HG02623 (cell line): ENCODE measurements around the gene GSTO1.
"Not testable (repeated sequence)": the region's sequence is repeated elsewhere in the genome, so short reads cannot be mapped to it uniquely, and the experiment has no call there.

Experiments used
- ATAC-seq: cut with Tn5 transposase; IDR thresholded peaks from one replicate; pipeline ENCODE4 v1.9.1; 2021; ENCODE audit warnings: moderate library complexity; ENCODE audit not compliant: unreplicated experiment

Gene GSTO1

DNA sequence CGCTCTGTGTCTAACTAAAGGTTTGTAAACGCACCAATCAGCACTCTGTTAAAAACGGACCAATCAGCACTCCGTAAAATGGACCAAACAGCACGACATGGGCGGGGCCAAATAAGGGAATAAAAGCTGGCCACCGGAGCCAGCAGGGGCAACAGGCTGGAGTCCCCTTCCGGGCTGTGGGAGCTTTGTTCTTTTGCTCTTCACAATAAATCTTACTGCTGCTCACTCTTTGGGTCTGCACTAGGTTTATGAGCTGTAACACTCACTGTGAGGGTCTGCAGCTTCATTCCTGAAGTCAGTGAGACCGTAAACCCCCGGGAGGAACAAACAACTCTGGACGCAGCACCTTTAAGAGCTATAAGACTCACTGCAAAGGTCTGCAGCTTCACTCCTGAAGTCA, 5.8 kb upstream of the GSTO1 start:
- not testable (repeated sequence) for ATAC-seq

DNA sequence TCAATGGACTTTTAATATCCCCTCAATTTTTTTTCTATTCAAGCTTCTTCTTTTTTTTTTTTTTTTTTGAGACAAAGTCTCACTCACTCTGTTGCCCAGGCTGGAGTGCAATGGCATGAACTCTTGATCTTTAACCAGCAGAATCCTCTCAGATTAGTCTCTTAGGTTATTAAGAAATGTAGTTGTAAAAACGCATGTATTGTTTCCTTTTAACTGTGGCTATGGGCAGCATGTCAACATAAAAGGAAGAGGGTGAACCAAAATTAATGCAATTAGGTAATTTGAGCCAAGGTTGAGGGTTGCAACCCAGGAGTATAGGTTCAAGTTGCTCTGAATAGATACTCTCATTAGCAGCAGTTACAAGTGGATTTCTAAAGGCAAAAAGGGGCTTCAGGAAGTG, 4.3 kb upstream of the GSTO1 start:
- ATAC-seq, result no peak

DNA sequence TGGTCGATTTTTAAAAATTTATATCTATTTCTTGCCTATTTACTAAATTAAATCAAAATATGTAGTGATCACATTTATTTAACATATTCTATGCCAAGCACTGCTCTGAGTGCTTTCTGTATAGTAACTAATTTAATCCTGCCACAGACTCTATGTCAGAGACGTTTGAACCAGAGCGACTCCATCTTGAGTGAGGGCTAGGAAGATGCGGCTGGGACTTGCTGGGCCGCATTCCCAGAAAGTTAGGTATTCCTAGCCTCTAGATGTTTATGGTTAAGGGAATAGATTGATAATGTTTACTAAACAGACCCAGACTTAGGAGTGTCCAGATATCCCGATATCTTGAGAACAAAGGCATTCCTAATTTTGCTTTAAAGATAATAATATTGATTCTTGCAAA, 3.2 kb upstream of the GSTO1 start:
- no peak for ATAC-seq

DNA sequence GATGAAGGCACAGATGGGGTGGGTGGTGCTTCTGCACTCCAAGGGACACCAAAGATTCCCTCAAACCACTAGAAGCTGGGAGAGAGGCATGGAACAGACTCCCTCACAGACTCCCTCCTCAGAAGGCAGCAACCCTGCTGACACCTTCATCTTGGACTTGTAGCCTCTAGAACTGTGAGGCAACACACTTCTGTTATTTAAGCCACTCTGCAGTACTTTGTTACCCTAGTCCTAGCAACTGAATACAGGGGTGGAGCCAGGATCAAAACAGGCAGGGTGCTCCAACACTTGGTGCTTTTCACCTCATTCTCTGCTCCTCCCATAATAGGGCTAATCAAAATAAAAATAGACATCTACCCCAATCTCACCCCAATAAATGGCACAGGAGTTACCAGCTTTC, 2.3 kb upstream of the GSTO1 start:
- ATAC-seq, result no peak

DNA sequence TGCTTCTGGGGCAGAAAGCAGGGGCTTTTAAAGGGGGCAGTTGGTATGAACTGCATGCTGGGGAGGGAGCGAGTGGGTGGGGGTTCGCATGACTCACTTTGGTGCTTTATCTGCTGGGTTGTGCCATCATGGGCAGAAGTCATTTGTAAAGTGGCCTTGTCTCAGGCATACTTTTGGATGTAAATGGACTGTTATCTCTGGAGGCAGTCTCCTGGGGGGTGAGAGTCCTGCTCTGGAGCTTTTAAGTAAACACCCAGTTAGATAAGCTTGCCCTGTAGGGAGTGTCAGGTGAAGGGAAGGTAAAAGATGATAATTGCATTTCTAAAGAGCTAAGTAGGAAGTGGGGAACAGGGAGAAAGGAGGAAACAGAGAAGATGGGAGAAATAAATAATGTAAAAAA, 1.6 kb upstream of the GSTO1 start:
- no peak for ATAC-seq

DNA sequence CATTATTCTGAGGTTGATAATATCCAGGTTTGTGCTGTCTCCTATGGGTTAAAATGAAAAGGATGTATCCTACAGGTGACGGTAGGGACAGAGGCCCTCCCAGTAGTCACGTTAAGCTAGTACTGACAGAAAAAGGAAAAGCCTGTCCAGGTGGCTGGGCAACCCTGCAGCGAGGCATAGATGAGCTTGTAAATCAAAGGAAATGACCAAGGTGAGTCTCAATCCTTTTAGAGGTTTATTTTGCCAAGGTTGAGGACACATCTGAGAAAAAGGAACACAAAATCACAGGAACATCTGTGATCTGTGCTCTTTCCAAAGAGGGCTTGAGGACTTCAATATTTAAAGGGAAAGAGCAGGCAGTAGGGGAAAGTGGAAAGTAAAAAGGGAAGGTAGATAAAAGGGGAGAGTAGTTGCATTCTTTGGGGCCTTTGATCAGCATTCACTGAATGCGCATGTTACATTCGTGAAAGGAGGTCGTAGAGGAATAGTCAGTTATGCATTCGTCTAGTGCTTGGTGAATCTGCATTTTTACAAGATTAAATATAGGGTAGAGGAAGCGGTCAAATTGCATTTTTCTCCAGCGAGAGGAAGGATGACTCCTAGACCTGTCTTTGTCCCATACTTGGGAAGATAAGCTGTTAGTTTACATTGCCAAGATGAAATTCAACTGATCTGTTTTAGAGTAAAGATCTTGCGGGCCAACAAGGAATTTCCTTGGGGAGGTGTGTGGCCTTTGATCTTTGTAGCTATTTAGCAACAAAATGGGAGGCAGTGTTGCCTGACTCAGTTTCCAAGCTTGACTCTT, 884 bp upstream of the GSTO1 start:
- no peak for ATAC-seq

DNA sequence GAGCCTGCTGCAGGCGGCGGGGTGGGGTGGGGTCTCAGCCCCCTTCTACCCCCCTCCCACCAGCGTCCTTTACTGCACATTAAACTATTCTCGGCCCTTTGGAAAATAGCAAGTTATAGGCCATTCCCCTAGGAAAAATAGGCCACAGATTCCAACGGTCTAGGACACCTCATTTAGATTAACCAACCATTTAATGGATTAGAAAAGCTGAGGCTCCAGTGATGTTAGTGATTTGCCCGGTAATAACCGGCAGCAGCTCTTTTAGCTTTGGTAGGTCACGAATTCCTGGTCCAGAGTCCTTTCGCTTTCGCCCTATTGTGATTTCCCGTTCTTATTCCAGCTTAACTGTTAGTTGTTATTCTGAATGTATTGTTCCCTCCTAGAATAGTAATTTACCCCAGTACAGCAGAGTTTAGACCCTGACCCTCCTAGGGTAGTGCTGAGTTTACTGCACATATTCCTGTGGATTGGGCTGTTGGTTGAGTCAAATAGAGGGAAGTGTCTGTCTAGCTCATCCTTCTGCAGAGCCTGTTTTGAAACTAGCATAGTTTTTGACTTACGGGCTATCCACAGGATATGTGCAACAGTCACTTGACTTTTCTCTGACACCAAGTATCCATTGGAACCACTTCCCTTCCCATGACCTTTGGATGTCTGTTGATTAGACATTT, 754 bp downstream of the GSTO1 start:
- ATAC-seq, result no peak

DNA sequence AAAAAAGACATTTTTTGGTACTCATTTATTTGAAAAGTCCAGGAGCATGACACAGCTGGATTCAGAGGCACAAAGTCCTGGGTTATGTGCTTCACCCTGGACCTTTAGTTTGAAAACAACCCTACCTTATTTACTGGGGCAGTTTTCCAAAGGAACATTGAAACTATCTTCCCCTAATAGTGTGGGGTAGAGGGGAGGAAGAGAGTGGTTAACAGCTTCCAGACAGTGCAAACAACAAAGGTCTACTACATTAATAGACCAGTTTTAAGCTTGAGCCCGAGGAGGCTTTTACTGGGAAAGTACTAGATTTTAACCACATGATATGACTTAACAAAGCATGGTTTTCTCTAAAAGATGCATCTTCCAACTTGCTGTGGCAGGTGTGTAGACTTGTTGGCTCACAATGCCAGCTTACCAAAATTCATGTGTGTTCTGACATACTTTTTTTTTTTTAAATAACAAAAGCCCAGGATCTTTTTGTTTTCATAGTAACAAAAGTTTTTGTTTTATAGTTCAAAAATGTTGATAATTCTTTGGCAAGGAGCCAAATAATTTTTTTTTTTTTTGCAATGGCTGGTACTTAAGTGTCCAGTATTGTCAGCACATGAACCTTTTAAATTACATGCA, 1.8 kb downstream of the GSTO1 start:
- no peak for ATAC-seq

DNA sequence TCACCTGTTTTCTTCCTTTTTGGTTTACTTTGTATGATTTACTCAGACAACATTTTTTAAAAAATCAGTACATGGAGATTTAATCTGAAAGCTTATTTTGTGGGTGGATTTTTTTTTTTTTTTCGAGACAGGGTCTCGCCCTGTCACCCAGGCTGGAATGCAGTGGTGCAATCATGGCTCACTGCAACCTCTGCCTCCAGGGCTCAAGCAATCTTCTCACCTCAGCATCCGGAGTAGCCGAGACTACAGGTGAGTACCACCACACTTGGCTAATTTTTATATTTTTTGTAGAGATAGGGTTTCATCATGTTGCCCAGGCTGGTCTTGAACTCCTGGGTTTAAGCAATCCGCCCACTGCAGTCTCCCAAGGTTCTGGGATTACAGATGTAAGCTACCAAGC, 2.5 kb downstream of the GSTO1 start:
- ATAC-seq, result no peak

DNA sequence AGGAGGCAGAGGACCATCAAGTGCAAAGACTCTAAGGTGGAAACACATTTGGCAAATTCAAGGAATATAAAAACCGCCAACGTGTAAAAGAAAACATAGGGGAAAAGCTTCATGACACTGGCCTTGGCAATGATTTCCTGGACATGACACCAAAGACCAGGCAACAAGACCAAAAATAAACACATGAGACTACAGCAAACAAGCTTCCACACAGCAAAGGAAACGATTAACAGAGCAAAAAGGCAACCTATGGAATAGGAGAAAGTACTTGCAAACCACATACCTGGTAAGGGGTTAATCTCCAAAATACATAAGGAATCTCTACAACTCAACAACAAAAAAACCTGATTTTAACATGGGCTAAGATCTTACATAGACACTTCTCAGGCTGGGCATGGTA, 3.5 kb downstream of the GSTO1 start:
- ATAC-seq, result no peak

DNA sequence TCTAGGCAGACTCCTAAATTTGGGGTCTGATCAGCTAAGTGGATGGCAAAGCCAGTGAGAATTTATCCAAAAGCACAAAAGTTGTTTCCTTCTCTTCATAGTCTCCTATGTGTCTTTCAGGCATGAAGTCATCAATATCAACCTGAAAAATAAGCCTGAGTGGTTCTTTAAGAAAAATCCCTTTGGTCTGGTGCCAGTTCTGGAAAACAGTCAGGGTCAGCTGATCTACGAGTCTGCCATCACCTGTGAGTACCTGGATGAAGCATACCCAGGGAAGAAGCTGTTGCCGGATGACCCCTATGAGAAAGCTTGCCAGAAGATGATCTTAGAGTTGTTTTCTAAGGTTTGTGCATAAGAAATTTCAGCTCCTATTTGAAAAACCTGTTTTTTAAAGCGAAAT, 4.8 kb downstream of the GSTO1 start:
- ATAC-seq, result no peak

DNA sequence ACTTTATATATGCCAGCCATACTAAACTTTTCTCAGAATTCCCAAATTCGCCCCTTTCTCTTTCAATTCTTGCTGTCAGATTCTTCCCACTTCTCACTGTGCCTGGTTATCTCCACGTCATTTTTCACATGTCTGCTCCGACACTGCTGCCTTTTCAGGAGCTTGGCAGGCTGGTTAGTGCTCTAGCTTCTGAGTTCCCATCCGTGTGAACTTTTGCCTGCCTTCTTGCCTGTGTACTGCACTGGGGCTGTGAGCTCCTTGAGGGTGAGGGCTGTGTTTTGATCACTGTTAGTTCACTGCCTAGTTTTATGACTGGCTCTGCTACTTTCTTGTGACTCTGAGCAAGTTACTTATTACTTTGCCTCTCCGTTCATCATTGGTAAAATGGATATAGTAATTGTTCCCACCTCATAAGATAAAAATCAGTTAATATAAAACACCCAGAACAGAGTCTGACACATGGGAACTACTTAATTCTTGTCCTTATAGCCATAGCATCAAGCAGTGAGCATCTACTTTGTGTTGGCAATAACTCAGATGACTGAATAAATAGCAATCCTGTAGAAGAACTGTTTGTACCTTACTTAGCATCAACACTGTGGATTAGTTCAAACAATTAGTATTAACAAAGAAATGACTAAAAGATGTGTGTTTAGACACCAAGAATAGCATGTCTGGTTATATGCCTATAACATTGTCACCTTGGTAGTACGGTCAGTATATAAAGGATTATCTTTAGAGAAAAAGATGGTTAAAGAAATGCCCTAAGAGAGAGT, 5.5 kb downstream of the GSTO1 start:
- no peak for ATAC-seq

DNA sequence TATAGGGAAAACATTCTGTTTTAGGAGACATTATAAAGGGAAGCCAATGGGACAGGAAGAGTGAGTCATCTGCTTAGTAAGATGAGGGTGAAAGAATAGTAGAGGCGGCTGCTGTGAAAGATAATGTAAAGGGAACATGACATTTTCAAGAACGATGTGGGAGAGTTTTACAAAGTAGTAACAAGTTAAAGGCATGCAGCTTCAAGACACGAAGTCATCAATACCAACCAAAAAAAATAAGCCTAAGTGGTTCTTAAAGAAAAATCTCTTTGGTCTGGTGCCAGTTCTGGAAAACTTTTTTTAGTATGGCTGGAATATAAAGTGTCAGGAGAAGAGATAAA, 6.1 kb downstream of the GSTO1 start:
- ATAC-seq, result no peak

DNA sequence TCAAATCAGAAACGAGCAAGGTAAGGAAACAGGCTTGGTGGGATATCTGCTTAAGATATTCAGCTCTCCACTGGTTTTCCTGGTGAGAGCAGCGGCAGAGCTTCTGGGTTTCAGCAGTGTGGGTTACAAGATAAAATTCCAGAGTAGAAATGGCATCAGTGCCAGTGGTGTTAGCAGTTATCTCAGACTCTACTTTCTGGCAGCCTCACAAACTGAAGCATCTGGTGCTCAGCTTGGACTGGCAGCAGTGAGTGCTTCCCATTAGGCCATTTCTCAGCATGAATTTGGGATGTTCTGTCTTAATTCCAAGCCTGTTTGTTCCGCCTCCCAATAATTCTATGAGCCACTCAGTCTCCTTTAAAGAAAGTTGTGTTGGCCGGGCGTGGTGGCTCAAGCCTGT, 7.4 kb downstream of the GSTO1 start:
- no peak for ATAC-seq

DNA sequence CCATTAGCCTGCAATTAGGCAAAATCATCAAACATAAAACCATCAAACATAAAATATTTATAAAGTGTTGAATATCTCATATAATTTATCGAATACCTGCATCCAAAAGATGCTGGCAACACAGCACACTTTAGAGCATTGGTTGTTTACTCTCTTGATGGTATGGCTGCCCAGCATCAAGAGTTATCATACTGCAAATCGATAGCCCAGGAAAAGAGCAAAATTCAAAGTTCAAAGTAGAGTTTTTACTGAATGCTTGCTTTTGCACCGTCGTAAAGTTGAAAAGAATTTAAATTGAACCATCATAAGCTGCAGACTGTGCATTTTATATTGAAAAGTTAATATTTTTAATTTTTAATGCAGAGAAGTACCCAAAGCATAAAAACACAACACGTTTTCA, 10.1 kb downstream of the GSTO1 start:
- no peak for ATAC-seq

DNA sequence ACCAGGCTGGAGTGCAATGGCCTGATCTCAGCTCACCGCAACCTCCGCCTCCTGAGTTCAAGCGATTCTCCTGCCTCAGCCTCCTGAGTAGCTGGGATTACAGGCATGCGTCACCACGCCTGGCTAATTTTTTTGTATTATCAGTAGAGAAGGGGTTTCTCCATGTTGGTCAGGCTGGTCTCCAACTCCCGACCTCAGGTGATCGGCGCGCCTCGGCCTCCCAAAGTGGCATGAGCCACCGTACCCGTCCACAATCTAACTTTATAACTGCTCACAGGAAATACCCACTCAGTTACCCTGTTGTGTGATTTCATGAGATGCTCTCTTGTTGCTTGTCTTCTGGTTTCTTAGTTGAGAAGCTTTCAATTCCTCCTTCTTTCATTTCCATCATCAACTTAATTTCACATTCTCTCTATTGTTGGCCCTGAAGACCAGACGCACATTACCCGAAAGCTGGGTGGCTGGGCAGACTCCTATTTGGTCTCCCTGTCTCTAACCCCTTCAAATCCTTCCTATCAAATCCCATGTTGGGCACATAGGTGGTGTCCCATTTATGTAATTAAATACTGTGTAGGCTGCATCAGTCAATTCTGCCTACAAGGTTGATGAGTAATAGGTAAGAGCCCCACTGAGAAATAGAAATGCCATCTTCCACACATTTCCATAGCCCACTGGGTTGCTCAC, 13.2 kb downstream of the GSTO1 start:
- no peak for ATAC-seq

DNA sequence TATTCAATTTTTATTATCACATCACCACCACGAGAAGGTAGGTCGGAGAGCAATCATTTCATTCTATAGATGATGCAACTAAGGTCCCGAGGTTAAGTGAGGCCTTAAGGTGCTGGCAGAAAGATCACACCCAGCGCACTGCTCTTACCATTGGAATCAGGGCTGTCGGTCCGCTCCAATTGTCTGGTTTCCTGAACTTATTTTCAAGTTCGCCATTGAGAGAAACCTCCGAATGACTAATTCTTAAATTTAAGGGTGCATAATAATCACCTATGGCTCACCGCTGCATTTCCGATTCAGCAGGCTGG, 13.7 kb downstream of the GSTO1 start:
- ATAC-seq, result no peak

DNA sequence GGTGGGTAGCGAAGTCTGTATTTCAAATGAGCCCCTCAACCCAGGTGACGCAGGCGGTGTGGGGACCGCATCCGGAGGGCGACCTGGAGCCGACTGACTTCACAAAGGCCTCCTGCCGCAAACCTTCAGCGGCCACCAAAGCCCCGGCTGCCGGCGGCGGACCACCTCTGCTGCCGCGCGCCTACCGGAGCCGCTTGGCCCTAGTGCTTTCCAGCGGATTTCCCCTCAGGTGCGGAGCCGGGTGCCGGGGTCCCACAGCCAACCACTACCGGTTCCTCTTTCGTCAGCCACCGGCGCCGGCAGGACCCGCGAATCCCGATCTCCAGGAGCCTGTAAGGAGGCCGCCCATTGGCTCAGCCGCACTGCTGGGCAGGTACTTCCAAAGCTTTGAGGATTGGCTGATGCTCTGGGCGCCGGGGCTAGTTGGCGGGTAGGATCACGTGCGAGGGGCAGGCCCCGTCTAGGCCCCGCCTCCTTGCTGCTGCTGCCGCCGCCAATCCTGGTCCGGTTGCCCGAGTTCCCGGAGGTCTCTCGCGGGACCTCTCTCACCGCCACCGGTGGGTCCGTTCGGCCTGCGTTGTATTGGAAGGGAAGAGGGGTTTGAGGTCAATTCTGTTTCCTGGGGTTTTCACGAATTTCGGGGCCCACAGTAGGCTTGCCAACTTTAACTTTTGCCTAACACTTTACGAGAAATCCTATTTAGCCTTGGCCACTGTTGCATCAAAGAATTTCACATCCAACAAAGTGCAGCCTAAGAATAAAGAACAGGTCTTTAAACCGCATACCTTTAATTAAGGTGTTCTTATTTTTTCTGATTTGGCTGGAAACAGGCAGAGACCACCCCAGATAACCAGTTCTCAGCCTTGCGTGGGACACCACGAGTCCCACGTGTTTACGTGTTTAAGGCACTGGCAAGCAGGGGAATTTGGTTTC, 14.3 kb downstream of the GSTO1 start, which contains the start of gene GSTO2:
Gene GSTO2, plus strand, starts transcription at position 472 of the 933 bp plus-strand sequence. CDS start 5,732 bp downstream, outside the sequence.
- peak; percentile 99 for ATAC-seq

DNA sequence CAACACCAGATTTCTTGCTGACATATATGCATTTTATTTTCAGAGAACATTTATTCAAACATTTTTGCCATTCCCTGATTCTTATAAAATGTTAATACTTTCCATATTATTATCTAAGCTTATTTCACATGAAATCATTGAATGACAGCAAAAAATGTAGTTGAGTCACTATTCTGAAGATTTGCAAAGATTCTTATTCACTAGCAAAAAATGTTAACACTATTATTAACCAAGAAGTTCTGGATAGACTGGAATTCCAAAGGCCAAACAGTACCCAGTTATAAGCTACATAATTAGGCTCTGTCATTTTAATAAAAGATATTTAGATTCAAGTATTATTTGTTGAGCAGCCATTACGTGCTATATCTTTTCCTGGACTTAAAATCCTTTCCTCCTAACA, 18.6 kb downstream of the GSTO1 start:
- no peak for ATAC-seq
